HG03520 (cell line): ENCODE results near the gene OR52A5.

Experiments
- ATAC-seq: cut with Tn5 transposase; IDR thresholded peaks from one replicate; pipeline ENCODE4 v1.9.1; 2021; ENCODE audit warnings: mild to moderate bottlenecking, moderate library complexity; ENCODE audit not compliant: unreplicated experiment

Gene OR52A5

DNA sequence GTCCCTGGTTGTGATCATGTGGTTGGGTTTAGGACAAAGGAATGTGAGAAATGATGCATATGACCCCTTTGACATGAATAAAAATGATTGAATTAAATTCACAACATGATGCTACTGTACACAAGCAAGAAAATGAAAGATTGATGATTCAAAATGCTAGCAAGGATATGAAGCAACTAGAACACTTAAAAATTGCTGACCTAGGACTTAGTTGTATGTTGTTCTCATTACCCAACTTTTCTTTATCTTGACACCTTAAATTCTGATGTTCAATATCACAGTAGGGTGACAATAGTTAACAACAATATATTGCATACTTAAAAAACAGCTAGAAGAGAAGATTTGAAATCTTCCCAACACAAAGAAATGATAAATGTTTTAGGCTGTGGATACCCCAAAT lies 20.6 kb downstream of the OR52A5 start:
- no peak for ATAC-seq

DNA sequence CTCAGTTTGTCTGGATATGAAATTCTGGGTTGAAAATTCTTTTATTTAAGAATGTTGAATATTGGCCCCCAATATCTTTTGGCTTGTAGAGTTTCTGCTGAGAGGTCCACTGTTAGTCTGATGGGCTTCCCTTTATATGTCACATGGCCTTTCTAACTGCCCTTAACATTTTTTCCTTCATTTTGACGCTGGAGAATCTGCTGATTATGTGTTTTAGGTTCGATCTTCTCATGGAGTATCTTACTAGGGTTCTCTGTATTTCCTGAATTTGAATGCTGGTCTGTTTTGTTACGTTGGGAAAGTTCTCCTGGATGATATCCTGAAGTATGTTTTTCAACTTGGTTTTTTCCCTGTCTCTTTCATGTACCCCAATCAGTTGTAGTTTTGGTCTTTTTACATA lies 22.8 kb downstream of the OR52A5 start:
- no peak for ATAC-seq

DNA sequence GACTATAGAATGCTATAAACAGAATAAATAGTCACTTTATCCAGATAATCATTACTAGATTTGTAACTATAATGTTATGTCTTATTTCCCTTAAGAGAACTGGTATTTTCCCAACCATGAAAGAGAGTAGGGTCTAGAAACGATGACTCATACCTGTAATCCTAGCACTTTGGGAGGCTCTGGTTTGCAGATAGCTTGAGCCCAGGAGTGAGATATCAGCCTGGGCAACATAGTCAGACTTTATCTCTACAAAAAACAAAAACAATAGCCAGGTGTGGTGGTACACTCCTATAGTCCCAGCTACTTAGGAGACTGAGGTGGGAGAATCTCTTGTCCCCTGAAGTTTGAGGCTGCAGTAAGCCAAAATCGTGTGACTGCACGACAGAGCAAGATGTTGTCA lies 30.9 kb downstream of the OR52A5 start:
- ATAC-seq: no peak

DNA sequence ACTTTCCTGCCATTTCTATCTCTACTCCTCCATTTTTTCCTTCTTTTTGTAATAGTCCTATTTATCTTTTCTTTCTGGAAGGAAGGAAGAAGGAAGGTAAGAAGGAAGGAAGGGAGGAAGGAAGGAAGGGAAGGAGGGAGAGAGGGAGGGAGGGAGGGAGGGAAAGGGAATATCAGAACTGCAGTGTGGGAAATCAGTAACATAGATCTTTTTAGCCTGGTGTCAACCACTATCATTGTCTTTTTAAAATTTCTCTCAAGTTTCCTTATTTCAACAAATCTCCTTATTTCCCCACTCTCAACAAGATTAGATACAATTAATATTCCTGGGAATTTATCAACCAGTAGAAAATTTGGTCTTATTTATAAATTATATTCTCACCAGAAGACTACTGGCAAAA lies 35.1 kb downstream of the OR52A5 start:
- no peak for ATAC-seq

DNA sequence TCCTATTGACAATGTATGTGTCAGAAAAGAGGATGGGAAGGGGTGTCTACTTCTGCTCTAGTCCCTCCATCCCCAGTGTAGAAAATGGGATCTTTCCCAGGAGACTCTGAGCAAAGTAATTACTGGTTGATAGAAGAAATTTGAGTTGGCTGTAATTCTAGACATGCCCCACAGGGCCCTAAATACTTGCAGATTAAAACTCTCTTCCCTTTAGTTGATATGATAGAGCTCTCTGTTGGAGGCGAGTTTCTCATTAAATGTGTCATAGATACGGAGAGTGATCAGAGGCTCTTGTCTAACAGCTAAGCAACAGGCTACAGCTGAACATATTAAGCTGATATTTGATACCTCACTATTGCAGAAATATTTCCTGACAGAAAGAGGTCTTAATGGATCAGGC lies 35.9 kb downstream of the OR52A5 start:
- no peak for ATAC-seq

DNA sequence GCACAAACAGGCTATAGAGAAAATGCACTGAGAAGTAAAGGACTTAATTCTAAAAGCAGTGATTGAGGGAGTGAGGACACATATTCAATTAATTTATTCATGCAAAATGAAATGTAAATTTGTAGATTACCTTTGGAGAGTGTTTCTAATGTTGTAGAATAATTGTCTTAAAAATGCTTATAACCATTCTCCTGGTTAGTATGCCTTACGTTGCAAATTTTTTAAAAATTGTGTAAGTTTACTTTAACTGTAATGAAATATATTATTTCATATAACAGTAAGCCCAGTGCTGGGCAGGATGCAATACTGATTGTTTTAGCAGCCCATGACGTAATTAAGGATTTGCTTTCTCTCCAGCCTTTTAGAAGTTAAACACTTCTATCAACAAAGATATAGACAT lies 42.1 kb downstream of the OR52A5 start:
- no peak for ATAC-seq

DNA sequence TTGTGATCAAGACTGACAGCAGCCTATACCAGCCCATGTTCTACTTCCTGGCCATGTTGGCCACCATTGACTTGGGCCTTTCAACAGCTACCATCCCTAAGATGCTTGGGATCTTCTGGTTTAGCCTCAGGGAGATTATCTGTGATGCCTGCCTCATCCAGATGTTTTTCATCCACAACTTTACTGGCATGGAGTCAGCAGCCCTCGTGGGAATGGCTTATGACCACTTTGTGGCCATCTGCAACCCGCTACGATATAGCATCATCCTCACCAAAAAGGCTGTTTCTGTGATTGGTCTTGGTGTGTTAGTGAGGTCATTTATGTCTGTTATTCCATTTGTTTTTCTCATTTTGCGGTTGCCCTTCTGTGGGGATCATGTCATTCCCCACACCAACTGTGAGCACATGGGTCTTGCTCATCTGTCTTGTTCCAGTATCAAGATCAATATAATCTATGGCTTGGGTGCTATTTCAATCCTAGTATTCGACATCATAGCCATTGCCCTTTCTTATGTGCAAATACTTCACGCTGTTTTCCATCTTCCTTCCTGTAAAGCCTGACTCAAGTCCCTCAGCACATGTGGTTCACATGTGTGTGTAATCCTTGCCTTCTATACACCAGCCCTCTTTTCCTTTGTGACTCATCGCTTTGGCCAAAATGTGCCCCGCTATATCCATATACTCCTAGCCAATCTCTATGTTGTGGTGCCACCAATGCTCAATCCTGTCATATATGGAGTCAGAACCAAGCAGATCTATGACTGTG lies 45.2 kb downstream of the OR52A5 start:
- ATAC-seq: no peak

DNA sequence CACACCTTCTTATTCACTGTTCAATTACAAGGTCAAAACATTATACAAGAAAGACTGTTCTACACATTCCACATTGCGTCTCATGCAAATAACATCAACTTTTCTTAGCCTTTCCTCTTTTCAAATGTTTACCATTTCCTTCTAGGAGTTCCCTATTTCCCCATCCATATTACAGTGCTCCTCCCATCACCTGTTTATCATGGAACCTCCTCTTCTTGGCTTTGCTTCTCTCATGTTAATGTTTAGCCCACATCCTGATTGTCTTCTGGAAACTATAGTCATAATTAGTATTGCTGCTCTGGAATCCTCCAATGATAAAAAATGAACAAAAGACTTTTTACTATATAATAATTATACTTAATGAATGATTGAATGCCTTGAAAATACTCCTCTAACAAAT lies 47.5 kb downstream of the OR52A5 start:
- no peak for ATAC-seq

DNA sequence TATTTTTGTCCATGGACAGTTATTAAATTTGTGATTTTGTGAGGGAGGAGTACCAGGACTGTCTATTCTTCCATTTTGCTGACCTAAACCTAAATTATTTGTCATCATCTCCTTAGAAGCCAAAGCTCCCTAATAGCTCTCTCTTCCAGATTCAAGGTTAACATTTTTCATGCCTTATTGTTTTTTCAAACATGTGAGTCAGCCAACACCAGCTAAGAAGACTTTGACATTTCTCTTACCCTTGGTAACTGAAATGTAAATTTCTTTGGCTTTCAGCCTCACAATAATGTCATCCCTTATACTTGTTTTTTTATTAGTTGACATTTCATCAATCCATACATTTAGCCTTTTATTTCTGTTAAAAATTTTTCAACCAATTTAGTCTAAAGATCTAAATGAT lies 49.6 kb downstream of the OR52A5 start:
- no peak for ATAC-seq

DNA sequence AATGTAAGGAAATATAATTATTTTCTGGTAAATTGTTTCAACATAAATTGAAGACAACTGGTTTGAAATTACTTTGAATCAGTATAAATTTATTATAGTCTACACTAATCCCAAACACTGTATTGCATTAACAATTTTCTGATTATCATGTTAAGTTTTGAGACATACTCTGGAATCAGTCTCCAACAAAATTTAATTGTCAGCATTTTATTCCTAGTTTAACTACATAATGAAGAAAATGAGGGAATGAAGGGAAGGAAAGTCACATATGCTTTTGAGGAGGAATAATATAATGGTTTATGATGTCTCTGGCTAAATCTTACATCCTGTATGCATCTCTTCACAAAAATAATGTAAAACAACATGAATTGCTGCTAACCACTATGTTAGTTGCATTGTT lies 54.6 kb downstream of the OR52A5 start:
- no peak for ATAC-seq

DNA sequence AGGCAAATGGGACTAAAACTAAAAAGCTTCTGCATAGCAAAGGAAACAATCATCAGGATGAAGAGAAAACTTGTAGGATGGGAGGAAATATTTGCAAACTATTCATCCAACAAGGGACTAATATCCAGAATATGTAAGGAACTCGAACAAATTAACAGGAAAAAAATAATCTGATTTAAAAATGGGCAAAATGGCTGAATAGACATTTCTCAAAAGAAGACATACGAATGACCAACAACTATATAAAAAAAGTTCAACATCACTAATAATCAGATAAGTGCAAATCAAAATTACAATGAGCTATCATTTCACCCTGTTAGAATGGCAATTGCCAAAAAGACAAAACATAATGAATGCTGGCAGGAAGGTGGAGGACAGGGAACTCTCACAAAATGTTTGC lies 56.8 kb downstream of the OR52A5 start:
- ATAC-seq: no peak
